Stomach (tissue), 4 donors: ENCODE results near the gene ASXL3.

Experiments used
- EP300 ChIP-seq: sonication (generic); formaldehyde crosslinking; IDR thresholded peaks from one replicate; pipeline ENCODE4 v1.6.1; 2017; ENCODE audit warnings: antibody characterized with exemption
- POLR2A ChIP-seq, 4 donors: fragments of 450-650 bp; IDR thresholded peaks; one replicate each; pipeline ENCODE4 v1.6.1; 2016; ENCODE audit warnings: antibody characterized with exemption in 4 of 4, control low read depth in 2 of 4, mild to moderate bottlenecking in 1 of 4, moderate library complexity in 1 of 4
- TF ChIP-seq, protein P1 (sequence below), 7 experiments: fragments of 450-650 bp in 4 of 7; fragments of 200-600 bp in 3 of 7; sonication (generic) in 3 of 7; IDR thresholded peaks; one replicate each; pipeline ENCODE4 v1.5.1; 2016 to 2019; ENCODE audit warnings: antibody characterized with exemption in 7 of 7, control low read depth in 2 of 7, mild to moderate bottlenecking in 1 of 7

DNA sequence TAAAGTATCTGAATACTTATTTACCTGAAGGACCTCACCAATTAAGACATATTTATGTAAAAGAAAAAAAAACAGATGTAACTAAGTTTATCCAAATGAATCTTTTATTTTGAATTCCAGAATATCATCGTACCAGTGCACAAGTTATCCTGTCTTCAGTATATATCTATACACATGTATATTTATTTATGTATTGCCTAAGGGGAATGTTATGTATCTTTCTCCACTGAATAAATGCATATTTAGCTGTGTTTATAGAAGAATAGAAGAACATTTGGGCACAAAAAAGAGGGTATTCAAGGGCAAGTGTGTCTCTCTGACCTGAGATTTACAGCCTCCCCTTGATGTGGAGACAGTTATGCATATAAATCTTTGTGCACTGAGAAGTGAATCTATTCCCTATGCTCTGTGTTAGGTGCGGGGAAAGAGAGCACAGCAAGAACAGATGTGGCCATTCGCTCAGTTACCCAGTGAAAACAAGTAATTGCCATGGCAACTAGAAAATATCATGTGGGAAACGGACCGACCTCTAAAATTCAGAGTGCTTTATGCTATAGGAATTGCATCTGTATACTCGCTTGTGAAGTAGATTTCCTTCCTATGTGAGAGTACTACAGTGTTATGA is 39.5 kb upstream of the ASXL3 start:
- TF ChIP-seq, protein P1, sequence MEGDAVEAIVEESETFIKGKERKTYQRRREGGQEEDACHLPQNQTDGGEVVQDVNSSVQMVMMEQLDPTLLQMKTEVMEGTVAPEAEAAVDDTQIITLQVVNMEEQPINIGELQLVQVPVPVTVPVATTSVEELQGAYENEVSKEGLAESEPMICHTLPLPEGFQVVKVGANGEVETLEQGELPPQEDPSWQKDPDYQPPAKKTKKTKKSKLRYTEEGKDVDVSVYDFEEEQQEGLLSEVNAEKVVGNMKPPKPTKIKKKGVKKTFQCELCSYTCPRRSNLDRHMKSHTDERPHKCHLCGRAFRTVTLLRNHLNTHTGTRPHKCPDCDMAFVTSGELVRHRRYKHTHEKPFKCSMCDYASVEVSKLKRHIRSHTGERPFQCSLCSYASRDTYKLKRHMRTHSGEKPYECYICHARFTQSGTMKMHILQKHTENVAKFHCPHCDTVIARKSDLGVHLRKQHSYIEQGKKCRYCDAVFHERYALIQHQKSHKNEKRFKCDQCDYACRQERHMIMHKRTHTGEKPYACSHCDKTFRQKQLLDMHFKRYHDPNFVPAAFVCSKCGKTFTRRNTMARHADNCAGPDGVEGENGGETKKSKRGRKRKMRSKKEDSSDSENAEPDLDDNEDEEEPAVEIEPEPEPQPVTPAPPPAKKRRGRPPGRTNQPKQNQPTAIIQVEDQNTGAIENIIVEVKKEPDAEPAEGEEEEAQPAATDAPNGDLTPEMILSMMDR (IDR thresholded peaks at IDR 0.05) = no peak
- no peak for TF ChIP-seq EP300
- no peak for TF ChIP-seq POLR2A (IDR thresholded peaks at IDR 0.05)
